Neural crest cell (in vitro differentiated cells): ENCODE data around the gene MIB2. TPM values are rescaled to one million over a fixed set of nuclear protein-coding genes. Genes with fewer than 3 reads are reported as not detected.

Source experiments
- DNase-seq: peaks from one replicate; pipeline ENCODE4 v3.0.0; 2021; ENCODE audit warnings: low read depth, mixed read lengths, low spot score
- H3K27ac Mint-ChIP-seq: one replicate; pipeline ENCODE4 v1.8.0; 2021; ENCODE audit warnings: mild to moderate bottlenecking, mixed read lengths; ENCODE audit not compliant: unreplicated experiment
- H3K27me3 Mint-ChIP-seq: 2 replicates; pipeline ENCODE4 v1.8.0; 2021; ENCODE audit warnings: low read depth, mild to moderate bottlenecking, mixed read lengths
- H3K36me3 Mint-ChIP-seq: 2 replicates; pipeline ENCODE4 v1.8.0; 2021; ENCODE audit warnings: low read depth, mild to moderate bottlenecking, mixed read lengths
- H3K4me1 Mint-ChIP-seq: 2 replicates; pipeline ENCODE4 v1.8.0; 2021; ENCODE audit warnings: mixed read lengths
- H3K4me3 Mint-ChIP-seq: one replicate; pipeline ENCODE4 v1.8.0; 2021; ENCODE audit warnings: mild to moderate bottlenecking, mixed read lengths
- H3K9me3 Mint-ChIP-seq: 2 replicates; pipeline ENCODE4 v1.8.0; 2021; ENCODE audit warnings: mixed read lengths
- CTCF ChIP-seq: fragments of 200-600 bp; sonication (generic); conservative IDR thresholded peaks from 2 replicates; pipeline ENCODE4 v1.5.0; 2021; ENCODE audit warnings: antibody characterized with exemption, mild to moderate bottlenecking
- total RNA-seq: library from RNA; stranded (reverse); gene quantifications from 2 replicates; pipeline ENCODE4 v1.2.1, GENCODE V29; 2021

MIB2 gene
- total RNA-seq, 1 donor from 2014 or later, result 105 TPM

- no peaks in the 10 kb centered on the region for H3K36me3 Mint-ChIP-seq
- H3K27me3 Mint-ChIP-seq, result no peaks in the 10 kb centered on the region
- no peak overlapping the region for H3K27ac Mint-ChIP-seq
- H3K9me3 Mint-ChIP-seq, result no peaks in the 10 kb centered on the region
- peak overlapping the region; percentile 76 for H3K4me3 Mint-ChIP-seq
- peaks cover 9% of the 10 kb centered on the region for H3K4me1 Mint-ChIP-seq
- peak; percentile 35 for TF ChIP-seq CTCF
- DNase-seq, result no peak
These were observed 4.6 kb downstream of the MIB2 start for GRCh38 chr1:1619917-1620361.

GRCh38 chr1:1620433-1621139 is 5.3 kb downstream of the MIB2 start:
- no peak for TF ChIP-seq CTCF
- no peak overlapping the region for H3K4me3 Mint-ChIP-seq
- H3K9me3 Mint-ChIP-seq, result no peaks in the 10 kb centered on the region
- H3K27me3 Mint-ChIP-seq, result no peaks in the 10 kb centered on the region
- H3K4me1 Mint-ChIP-seq, result peaks cover 7% of the 10 kb centered on the region
- no peaks in the 10 kb centered on the region for H3K36me3 Mint-ChIP-seq
- no peak for DNase-seq
- no peak overlapping the region for H3K27ac Mint-ChIP-seq

- no peaks in the 10 kb centered on the region for H3K9me3 Mint-ChIP-seq
- DNase-seq, result no peak
- no peak overlapping the region for H3K4me3 Mint-ChIP-seq
- H3K27me3 Mint-ChIP-seq, result no peaks in the 10 kb centered on the region
- peaks cover 7% of the 10 kb centered on the region for H3K4me1 Mint-ChIP-seq
- no peaks in the 10 kb centered on the region for H3K36me3 Mint-ChIP-seq
- no peak for TF ChIP-seq CTCF
- no peak overlapping the region for H3K27ac Mint-ChIP-seq
These were observed 6.1 kb downstream of the MIB2 start for GRCh38 chr1:1621173-1622009.

- H3K4me3 Mint-ChIP-seq, result peak overlapping the region; percentile 75
- H3K9me3 Mint-ChIP-seq, result no peaks in the 10 kb centered on the region
- H3K36me3 Mint-ChIP-seq, result no peaks in the 10 kb centered on the region
- no peak for DNase-seq
- no peak for TF ChIP-seq CTCF
- H3K4me1 Mint-ChIP-seq, result peaks cover 5% of the 10 kb centered on the region
- no peak overlapping the region for H3K27ac Mint-ChIP-seq
- no peaks in the 10 kb centered on the region for H3K27me3 Mint-ChIP-seq
These were observed 6.9 kb downstream of the MIB2 start for GRCh38 chr1:1622010-1622787.

GRCh38 chr1:1622788-1623094 is 7.4 kb downstream of the MIB2 start:
- Mint-ChIP-seq H3K4me3 (peak overlapping the region; percentile 75), H3K9me3 (no peaks in the 10 kb centered on the region), H3K27ac (no peak overlapping the region), H3K36me3 (no peaks in the 10 kb centered on the region), H3K4me1 (no peaks in the 10 kb centered on the region), H3K27me3 (no peaks in the 10 kb centered on the region)
- no peak for DNase-seq
- TF ChIP-seq CTCF, result no peak
